Fibroblast of villous mesenchyme (primary cell): Measurements from ENCODE around the gene DNM3. TPM values are rescaled to one million over a fixed set of nuclear protein-coding genes. Genes with fewer than 3 reads are reported as not detected.
"Not testable (repeated sequence)": the region's sequence is repeated elsewhere in the genome, so short reads cannot be mapped to it uniquely, and the experiment has no call there.

ENCODE experiments used
- DNase-seq: peaks from one replicate; pipeline ENCODE4 v3.0.0-alpha.2; 2010; ENCODE audit warnings: low read depth
- H3K4me3 ChIP-seq: 2 replicates; pipeline ENCODE4 v1.5.1; 2011; ENCODE audit warnings: low read depth, mild to moderate bottlenecking, low read length
- CTCF ChIP-seq: IDR thresholded peaks from 2 replicates; pipeline ENCODE4 v1.5.1; 2012; ENCODE audit warnings: low read depth, mild to moderate bottlenecking, low read length; ENCODE audit not compliant: insufficient read depth
- total RNA-seq: library from RNA; depleted of rRNA; stranded (reverse); fragments of >200 nt; gene quantifications from 2 replicates; pipeline ENCODE4 v1.2.3, GENCODE V29; 2012

The DNM3 gene
- total RNA-seq, 1 donor, result 2.2 TPM

GRCh38 chr1:172356620-172357019 is 515.3 kb downstream of the DNM3 start:
- H3K4me3 ChIP-seq, result no peak overlapping the region
- DNase-seq, result peak; percentile 97
- TF ChIP-seq CTCF, result no peak

GRCh38 chr1:172357753-172358385 is 516.6 kb downstream of the DNM3 start:
- H3K4me3 ChIP-seq, result peak overlapping the region; percentile 15
- DNase-seq, result no peak
- no peak for TF ChIP-seq CTCF

- DNase-seq, result peak; percentile 96
- no peak for TF ChIP-seq CTCF
- peak overlapping the region; percentile 22 for H3K4me3 ChIP-seq
Observed at GRCh38 chr1:172359491-172359999, 518.2 kb downstream of the DNM3 start.

- no peak overlapping the region for H3K4me3 ChIP-seq
- TF ChIP-seq CTCF, result no peak
- DNase-seq, result no peak
Observed at GRCh38 chr1:172360511-172360910, 519.2 kb downstream of the DNM3 start.

- no peak overlapping the region for H3K4me3 ChIP-seq
- TF ChIP-seq CTCF, result no peak
- no peak for DNase-seq
Observed at GRCh38 chr1:172360985-172361384, 519.7 kb downstream of the DNM3 start.

GRCh38 chr1:172363852-172364251 is 522.6 kb downstream of the DNM3 start:
- TF ChIP-seq CTCF, result no peak
- DNase-seq, result no peak
- H3K4me3 ChIP-seq, result no peak overlapping the region

GRCh38 chr1:172371646-172372045 is 530.3 kb downstream of the DNM3 start:
- H3K4me3 ChIP-seq, DNase-seq: not testable (repeated sequence)
